Measurements from ENCODE around the gene RFESD. TPM values are rescaled to one million over a fixed set of nuclear protein-coding genes. Genes with fewer than 3 reads are reported as not detected.

The RFESD gene
- total RNA-seq = 2.6 and 3.0 TPM in 2 replicates

DNA sequence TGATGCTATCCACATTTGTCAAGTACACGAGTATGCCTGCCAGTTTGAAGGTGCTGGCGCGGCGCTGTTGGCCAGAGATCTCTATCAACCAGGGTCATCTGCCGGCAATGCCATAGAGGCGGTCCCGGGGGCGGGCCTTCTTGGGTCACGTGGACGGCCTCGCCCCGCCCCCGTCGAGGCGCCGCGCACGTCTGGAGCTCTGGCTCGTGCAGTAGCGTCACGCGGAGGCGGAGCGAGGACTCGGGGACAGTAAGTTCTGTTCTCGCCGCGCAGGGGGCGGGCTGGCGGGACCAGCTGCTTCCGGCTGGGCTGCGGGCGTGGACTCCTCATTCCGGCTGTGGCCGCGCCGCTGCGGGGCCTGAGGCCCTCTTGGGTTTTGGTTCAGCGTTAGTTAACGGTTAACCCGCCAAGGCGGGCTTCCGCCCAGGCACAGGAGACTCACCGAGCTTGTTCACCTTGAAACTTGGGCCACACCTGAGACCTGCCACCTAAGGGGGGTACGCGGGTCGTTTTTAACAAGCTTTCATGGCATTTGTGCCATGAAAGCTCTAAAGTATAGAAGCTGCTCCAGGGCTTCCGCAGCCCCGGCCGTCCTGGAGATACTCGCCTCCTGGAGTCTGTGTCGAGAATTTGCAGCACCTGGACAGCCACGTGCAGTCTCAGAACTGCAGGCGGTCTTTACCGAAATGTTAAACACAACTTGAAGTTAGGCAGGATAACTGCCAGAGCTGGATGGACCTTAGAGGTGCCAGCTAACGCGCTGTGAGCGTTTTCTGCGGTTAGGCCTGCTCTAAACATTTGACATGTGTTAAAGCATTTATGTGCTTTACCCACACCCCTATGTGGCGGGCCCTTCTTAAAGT, at the start of gene RFESD:
Gene RFESD, plus strand, starts transcription at position 209 of the 863 bp plus-strand sequence. CDS start 5,495 bp downstream, outside the sequence.
- intact Hi-C loops (cut with micrococcal nuclease) = loop anchor here (1.0 to 10.0 kb wide), 13 partner anchors 14 to 1536 kb away; partner anchors contain the start of genes ERAP2, LNPEP, RIOK2 and SKIC3

DNA sequence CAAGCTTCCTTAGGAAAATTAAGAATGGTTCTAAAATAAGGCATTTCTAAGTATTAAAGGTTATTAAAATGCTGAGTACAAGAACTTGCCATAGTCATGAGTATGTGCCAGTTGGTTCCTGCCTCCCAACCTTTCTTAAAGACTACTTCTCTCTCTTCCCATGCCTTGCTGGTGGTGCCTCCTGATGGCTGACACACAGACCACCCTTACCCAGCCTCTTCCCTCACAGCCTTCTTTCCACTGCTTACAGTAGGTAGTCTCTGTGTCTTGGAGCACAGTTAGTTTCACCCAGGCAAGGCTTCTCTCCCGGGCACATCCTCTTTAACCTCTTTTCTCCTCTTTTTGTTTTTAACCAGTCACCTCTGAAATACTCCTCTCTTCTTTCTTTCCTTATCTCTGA, 47.3 kb upstream of the RFESD start:
- intact Hi-C loops (cut with micrococcal nuclease) = no loop called here

DNA sequence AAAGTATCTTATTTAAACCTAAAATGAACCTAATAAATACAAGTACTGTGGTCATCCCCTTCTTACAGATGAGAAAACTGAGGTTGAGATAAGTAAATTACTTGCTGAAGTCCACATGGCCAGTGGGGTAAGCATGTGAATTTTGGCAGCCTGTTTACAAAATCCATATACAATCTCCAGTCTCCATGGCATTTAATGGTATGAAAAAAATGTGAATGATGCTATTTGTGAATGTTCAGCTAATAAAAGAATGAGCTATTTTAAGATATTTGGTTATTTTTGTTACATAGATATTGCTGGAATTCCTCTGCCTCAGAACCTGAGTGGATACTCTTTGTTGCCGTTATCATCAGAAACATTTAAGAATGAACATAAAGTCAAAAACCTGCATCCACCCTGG, 46.0 kb upstream of the RFESD start:
- intact Hi-C loops (cut with micrococcal nuclease) = no loop called here

DNA sequence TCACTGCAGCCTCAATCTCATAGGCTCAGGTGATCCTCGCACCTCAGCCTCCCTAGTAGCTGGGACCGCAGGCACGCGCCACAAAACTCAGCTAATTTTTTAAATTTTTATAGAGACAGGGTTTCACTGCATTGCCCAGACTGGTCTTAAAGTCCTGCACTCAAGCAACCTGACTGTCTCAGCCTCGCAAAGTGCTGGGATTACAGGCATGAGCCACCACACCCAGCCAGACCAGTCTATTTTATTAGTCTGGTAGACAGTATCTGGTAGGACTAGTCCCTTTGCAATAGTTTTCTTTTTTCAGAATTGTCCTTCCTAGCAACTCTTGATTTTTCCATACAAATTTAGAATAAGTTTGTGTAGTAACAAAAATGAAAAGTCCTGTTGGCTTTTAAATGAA, 40.8 kb upstream of the RFESD start:
- intact Hi-C loops (cut with micrococcal nuclease) = no loop called here

DNA sequence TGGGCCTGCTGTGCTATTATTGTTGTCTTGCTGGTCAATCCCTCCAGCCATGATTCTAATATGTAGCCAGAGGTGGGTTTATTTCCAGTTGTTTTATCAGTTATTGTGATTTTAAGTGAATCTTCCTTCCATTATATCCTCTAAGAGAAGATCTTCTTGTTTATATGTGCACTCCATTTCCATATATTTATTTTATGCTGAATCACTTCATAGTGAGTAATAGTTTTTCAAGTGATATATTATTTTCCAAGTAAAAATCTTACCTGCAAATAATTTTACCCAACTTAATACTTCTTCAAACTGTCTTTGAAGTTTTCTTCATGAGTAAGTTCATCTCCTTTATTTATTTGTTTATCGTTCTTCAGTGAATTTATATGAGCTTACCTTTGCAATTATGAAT, 40.2 kb upstream of the RFESD start:
- intact Hi-C loops (cut with micrococcal nuclease) = no loop called here

DNA sequence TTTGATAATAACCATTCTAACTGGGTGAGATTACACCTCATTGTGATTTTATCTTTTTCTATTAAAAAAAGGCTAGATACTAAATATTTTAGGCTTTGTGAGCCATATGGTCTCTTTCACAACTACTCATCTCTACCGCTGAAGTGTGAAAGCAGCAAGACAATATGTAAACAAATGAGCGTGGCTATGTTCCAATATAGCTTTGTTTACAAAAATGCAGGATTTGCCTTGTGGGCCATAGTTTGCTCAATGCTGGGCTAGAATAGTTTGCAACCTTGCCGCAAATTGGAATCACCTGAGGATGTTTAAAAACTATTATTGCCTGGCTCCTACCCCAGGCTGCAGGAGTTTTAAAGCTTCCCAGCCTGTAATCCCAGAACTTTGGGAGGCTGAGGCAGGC, 36.9 kb upstream of the RFESD start:
- intact Hi-C loops (cut with micrococcal nuclease) = no loop called here

DNA sequence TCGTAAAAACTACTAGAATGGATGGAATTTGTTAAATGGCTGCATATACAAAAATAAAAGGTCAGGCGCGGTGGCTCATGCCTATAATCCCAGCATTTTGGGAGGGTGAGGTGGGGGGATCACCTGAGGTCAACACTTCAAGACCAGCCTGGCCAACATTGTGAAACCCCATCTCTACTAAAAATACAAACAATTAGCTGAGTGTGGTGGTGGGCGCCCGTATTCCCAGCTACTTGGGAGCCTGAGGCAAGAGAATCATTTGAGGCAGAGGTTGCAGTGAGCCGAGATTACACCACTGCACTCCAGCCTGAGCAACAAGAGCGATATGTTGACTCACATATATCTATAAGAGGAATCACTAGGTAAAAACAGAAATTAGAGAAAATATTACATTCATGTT, 36.0 kb upstream of the RFESD start:
- intact Hi-C loops (cut with micrococcal nuclease) = no loop called here

DNA sequence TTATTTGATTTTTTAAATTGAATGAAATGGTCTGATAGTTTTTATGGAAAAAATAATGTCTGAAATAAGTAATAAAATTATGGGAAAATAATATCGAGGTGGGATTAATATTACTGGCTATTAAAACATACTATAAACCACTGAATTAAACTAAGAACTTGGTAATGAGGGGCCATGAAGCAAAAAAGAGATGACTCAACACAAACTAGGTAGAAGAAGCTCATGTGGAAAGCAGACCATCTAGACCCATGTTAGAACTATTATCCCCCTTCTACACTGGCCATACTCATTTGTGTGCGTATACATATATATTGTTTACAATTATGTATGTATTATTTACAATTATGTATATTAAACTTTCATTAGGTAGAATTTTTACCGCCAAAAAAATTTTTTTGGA, 35.2 kb upstream of the RFESD start:
- intact Hi-C loops (cut with micrococcal nuclease) = no loop called here

DNA sequence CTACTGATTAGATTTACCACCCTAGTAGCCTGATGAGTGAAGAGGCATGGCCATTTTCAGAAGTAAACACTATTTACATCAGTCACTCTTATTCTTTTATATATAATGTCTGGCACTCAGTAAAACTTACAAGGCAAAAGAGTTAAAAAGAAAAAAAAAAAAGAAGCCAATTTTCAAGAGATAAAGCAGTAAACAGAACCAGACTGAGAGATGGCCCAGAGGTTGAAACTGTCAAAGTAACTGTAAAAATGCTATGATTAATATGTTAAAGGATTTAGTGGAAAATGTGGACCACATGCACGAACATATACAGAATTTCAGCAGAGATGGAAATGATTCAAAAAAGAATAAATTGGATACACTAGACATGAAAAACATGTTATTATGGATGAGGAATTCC, 33.1 kb upstream of the RFESD start:
- intact Hi-C loops (cut with micrococcal nuclease) = no loop called here

DNA sequence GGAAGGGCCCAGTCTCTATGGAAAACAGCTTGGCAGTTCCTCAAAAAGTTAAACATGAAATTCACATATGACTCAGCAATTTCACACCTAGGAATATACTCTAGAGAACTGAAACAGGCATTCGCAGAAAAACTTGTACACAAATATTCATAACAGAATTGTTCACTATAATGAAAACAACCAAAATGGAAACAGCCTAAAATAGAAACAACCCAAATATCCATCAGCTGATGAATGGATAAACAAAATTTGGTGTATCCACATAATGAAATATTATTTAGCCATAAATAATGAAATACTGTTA, 31.5 kb upstream of the RFESD start:
- intact Hi-C loops (cut with micrococcal nuclease) = no loop called here

DNA sequence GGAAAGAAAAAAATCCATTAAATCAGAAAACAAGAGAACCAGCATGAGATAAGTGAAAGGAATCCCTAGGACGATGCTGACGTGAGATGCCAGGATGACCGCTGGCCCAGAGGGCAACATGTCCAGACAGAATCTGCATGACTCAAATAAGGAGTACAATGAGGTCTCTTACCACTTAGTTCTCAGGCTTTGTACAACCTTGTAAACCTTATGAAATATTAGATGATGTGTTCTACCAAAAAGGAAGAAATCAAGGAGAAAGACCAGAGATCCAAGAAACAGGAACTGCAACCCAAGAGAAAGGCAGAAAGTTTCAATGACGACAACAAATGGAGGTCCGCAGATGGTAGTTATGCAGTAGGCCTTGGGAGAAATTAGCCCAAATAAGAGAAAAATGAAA, 29.5 kb upstream of the RFESD start:
- intact Hi-C loops (cut with micrococcal nuclease) = no loop called here

DNA sequence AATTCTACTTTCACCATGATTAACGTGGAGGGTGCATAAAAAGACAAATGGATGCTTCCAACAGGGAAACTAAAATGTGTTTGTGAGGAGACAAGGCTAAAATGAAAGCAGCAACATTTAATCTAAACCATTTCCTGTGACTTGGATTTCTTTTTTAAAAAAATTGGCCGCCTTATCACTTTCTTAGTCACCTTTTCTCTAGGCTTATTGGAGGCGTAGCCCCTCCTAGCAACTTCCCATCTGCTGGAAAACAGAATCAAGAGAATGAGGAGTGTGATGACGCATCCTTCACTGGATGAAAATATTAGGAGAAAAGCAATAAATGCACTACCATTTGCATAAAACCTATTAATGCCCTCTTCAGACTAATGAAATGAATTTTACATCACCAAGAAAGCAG, 27.5 kb upstream of the RFESD start:
- intact Hi-C loops (cut with micrococcal nuclease) = no loop called here

DNA sequence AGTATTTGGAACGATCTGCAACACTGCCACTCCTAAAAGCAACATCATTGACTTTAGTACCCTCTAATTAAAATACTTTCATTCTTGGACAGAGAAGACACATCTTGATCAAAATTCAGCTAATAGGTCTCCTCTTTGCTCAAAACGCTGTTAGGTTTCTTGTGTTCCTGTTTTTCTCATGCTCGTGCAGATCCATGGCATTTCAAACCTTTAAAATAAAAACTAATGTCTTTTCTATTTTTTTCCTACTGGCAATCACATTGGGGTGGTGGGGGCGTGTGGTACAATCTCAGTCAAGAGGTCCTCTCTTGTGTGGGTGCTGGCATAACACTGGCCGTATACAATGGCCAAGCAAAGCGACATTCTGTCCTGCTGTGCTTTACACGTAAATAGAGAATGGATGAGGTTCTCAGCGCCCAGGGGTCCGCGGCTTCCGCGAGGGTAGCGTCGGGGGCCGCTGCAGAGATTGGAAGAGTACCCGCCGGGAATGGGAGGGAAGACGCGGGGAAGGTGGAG, 27.0 kb upstream of the RFESD start:
- intact Hi-C loops (cut with micrococcal nuclease) = loop anchor here (2.0 to 10.0 kb wide), 6 partner anchors 29 to 1505 kb away; partner anchors contain the start of gene ELL2

DNA sequence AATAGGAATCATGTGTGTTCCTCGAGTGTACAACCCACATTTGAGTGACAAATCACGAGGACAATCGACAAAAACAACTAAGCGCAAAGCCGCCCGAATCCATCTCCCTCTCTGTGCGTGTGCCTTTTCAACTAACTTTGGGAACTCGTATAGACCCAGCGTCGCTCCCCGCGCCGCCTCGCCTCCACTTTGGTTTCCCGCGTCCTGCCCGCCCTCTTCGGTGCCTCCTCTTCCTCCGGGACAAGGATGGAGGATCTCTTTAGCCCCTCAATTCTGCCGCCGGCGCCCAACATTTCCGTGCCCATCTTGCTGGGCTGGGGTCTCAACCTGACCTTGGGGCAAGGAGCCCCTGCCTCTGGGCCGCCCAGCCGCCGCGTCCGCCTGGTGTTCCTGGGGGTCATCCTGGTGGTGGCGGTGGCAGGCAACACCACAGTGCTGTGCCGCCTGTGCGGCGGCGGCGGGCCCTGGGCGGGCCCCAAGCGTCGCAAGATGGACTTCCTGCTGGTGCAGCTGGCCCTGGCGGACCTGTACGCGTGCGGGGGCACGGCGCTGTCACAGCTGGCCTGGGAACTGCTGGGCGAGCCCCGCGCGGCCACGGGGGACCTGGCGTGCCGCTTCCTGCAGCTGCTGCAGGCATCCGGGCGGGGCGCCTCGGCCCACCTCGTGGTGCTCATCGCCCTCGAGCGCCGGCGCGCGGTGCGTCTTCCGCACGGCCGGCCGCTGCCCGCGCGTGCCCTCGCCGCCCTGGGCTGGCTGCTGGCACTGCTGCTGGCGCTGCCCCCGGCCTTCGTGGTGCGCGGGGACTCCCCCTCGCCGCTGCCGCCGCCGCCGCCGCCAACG, 26.3 kb upstream of the RFESD start, which contains the start of gene GPR150:
Gene GPR150, plus strand, starts transcription at position 58 of the 840 bp plus-strand sequence. Its CDS starts 189 bp downstream, at position 247.
- intact Hi-C loops (cut with micrococcal nuclease) = loop anchor here (2.0 to 10.0 kb wide), 6 partner anchors 29 to 1505 kb away; partner anchors contain the start of gene ELL2

DNA sequence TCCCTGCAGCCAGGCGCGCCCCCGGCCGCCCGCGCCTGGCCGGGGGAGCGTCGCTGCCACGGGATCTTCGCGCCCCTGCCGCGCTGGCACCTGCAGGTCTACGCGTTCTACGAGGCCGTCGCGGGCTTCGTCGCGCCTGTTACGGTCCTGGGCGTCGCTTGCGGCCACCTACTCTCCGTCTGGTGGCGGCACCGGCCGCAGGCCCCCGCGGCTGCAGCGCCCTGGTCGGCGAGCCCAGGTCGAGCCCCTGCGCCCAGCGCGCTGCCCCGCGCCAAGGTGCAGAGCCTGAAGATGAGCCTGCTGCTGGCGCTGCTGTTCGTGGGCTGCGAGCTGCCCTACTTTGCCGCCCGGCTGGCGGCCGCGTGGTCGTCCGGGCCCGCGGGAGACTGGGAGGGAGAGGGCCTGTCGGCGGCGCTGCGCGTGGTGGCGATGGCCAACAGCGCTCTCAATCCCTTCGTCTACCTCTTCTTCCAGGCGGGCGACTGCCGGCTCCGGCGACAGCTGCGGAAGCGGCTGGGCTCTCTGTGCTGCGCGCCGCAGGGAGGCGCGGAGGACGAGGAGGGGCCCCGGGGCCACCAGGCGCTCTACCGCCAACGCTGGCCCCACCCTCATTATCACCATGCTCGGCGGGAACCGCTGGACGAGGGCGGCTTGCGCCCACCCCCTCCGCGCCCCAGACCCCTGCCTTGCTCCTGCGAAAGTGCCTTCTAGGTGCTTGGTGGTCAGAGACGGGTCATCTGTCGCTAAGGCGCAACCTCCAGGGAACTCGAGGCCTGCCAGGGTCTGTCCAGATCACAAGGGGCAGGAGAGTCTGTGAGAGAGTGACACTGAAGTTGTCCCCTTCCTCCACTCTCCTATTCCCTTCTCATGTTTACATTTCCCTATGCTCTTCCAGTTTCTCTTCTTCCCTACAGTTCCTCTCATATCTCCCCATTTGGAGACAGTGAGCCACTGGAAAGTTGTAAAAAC, 25.4 kb upstream of the RFESD start:
- intact Hi-C loops (cut with micrococcal nuclease) = loop anchor here (1.0 to 10.0 kb wide), 8 partner anchors 23 to 1506 kb away; partner anchors contain the start of genes ARSK and ELL2

DNA sequence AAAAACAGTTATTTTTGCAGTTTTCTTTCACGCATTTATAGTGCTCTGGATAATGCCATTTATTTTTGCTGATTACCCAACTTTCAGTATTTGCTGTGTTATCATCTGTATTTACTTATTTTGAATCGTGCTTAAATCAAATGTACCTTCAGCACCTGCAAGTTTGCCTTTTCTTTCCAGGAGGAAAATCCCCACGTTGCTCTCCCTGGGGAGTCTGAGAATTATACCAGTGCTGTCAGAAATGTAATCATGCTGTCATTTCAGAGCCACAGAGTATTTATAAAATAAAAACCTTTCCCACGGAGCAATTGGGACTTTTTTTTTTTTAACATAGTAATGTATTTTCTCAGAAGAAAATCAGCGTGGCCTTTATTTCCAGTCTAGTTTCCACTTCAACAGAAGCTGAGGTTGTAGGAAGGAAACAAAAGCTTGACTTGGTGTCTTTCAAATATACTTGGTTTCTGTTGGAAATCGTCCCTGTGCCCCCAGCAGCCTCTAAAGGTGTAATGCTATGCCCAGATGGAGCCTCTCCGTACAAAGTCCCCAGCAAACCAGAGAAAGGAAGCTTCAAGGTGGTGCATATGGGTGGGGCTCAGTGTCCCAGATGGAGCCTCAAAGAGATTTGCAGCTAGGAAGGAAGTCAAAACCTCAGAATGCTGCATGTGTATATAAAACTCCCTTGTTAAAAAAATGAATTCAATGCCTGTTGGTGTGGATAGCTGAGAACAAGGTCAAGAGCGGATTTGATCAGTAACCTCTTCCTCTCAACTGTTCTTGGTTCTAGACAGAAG, 24.5 kb upstream of the RFESD start:
- intact Hi-C loops (cut with micrococcal nuclease) = loop anchor here (1.0 to 10.0 kb wide), 9 partner anchors 10 to 1507 kb away; partner anchors contain the start of genes ARSK and ELL2

DNA sequence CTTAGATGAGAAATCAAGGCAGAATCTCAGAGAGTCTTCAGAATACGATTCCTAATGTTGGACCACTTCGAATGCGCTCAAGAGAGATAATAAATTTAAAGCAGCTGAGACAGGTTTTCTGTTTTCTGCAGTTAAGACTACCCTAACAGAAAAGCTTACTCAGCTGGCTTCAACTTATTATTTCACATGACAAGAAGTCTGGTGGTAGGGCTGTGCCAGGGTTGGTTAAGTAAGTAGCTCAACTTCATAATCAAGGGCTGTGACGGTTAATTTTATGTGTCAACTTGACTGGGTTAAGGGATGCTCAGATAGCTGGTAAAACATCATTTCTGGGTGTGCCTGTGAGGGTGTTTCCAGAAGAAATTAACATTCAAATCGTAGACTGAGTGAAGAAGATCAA, 22.9 kb upstream of the RFESD start:
- intact Hi-C loops (cut with micrococcal nuclease) = loop anchor here (5.0 to 10.0 kb wide), 3 partner anchors 656 to 1509 kb away; a partner anchor contains a TSS

DNA sequence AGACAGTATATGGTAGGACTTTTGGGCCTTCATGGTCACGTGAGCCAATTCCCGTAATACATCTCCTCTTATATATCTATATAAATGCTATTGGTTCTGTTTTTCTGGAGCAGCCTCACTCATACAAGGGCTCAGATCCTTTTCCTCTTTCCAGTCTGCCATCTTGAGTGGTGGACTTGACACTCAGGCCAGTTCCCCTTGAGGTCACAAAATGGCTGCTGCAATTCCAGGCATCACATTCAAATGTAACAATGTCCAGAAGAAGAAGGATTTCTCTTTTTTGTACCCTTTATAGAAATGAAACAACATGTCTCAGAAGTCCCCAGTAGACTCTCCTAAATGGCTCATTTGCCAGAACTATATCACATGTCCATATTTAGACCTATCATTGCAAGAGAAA, 22.2 kb upstream of the RFESD start:
- intact Hi-C loops (cut with micrococcal nuclease) = loop anchor here (5.0 to 10.0 kb wide), 3 partner anchors 657 to 1510 kb away; a partner anchor contains a TSS

DNA sequence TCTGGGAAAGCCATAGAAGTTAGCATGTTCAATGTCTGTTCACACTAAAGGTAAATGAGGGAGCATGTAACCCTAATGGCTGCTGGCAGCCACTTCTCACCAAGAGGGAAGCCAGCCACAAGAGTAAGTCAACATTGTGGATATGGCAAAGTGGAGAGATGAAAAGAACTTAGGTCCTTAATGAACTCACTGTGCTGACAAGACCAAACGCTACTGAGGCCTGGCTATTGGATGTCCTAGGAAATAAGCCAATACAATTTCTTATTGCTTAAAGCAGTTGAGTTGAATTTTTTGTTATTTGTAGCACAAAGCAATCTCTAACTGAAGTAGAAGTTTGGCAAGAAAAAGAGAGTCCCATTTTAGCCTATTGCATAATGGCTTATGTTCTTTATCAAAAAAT, 19.9 kb upstream of the RFESD start:
- intact Hi-C loops (cut with micrococcal nuclease) = loop anchor here (10.0 kb wide), 1 partner anchor 1512 kb away; a partner anchor contains a TSS
